HEK293T (cell line): Measurements from ENCODE around the gene DDX3X.

Experiments
- CTBP1 ChIP-seq: fragments of 450-650 bp; IDR thresholded peaks from 2 replicates; pipeline ENCODE4 v1.6.1; 2016; ENCODE audit warnings: borderline replicate concordance
- FOXA1 ChIP-seq: fragments of 450-650 bp; IDR thresholded peaks from 2 replicates; pipeline ENCODE4 v1.6.1; 2016; ENCODE audit warnings: mild to moderate bottlenecking
- FOXK2 ChIP-seq: fragments of 450-650 bp; IDR thresholded peaks from 2 replicates; pipeline ENCODE4 v1.6.1; 2016; ENCODE audit warnings: mild to moderate bottlenecking
- L3MBTL2 ChIP-seq: fragments of 450-650 bp; conservative IDR thresholded peaks from 2 replicates; pipeline ENCODE4 v1.6.1; 2016; ENCODE audit warnings: mild to moderate bottlenecking
- NFRKB ChIP-seq: fragments of 450-650 bp; IDR thresholded peaks from 2 replicates; pipeline ENCODE4 v1.6.1; 2016; ENCODE audit warnings: mild to moderate bottlenecking, moderate library complexity
- SP1 ChIP-seq: fragments of 450-650 bp; IDR thresholded peaks from 2 replicates; pipeline ENCODE4 v1.6.1; 2017
- TARDBP ChIP-seq: fragments of 450-650 bp; IDR thresholded peaks from 2 replicates; pipeline ENCODE4 v1.6.1; 2016

DNA sequence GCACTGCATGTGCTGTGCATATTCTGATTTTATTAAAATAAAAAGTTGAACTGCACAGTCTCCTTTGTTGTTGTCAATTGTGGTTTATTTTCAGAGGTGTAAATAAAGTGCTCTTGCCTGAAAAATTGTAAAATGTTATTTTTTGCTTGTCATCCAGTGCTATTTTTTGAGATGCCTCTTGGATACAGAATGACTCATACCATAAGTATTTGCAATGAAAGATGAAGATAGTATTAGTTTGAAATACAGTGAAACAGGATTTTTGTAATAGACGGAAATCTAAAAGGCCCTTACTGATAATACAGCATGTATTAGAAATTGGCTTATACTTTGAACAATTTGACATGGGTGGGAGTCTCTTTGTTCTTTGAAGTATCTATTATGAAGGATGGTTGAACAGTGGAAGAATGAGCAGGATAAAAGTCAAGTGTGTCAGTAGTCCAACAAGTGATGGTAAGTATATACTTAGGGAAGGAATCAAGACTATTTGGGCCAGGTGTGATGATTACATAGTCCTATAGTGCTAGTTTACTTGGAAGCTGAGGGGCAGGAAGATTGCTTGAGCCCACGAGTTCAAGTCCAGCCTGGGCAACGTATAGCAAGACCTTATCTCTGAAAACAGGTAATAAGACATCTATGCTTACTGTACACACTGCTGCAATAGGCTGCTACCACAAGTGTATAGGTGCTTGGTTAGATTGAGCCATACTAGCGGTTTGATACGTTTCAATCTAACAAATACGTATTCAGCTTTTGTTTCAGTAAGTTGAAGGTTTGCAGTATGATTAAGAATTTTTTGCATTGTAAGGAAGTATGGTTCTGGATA, 16.4 kb downstream of the DDX3X start:
- no peak for TF ChIP-seq FOXA1
- TF ChIP-seq L3MBTL2, result no peak; the same call in 1 of the 2 replicates
- TF ChIP-seq CTBP1, result no peak
- TF ChIP-seq NFRKB, result no peak
- no peak for TF ChIP-seq SP1
- no peak for TF ChIP-seq TARDBP
- no peak for TF ChIP-seq FOXK2
